ENCODE data around the gene PDGFRA.
"Not testable (repeated sequence)": the region's sequence is repeated elsewhere in the genome, so short reads cannot be mapped to it uniquely, and the experiment has no call there.

The PDGFRA gene

GRCh38 chr4:54332542-54332941, 103.4 kb downstream of the PDGFRA start:
- FAIRE-seq (no peak), DNase-seq (ENCODE audit: insufficient read length, low spot score) (no peak)
- no peak for TF ChIP-seq CTCF (IDR thresholded peaks at IDR 0.05; ENCODE audit: insufficient read depth, missing control alignments)

- FAIRE-seq (no peak), DNase-seq (ENCODE audit: insufficient read length, low spot score) (no peak)
- no peak for TF ChIP-seq CTCF (IDR thresholded peaks at IDR 0.05; ENCODE audit: insufficient read depth, missing control alignments)
These were observed 104.6 kb downstream of the PDGFRA start for GRCh38 chr4:54333657-54334056.

- not testable (repeated sequence) for DNase-seq (ENCODE audit: insufficient read length, low spot score); FAIRE-seq
These were observed 105.7 kb downstream of the PDGFRA start for GRCh38 chr4:54334769-54335168.

- no peak for TF ChIP-seq CTCF (IDR thresholded peaks at IDR 0.05; ENCODE audit: insufficient read depth, missing control alignments)
- no peak for FAIRE-seq
- no peak for DNase-seq (ENCODE audit: insufficient read length, low spot score)
These were observed 107.9 kb downstream of the PDGFRA start for GRCh38 chr4:54337009-54337408.

- not testable (repeated sequence) for DNase-seq (ENCODE audit: insufficient read length, low spot score); FAIRE-seq
These were observed 113.0 kb downstream of the PDGFRA start for GRCh38 chr4:54342067-54342466.

Data from D721Med (cell line).